ENCODE data around the gene SLC5A2.

Gene SLC5A2

GRCh38 chr16:31459687-31460581 is 23.0 kb upstream of the SLC5A2 start:
- DNase-seq = peak; percentile 100
- ATAC-seq = peak; percentile 85

GRCh38 chr16:31460582-31461002 is 22.3 kb upstream of the SLC5A2 start:
- ATAC-seq (no peak), DNase-seq (no peak)

- ATAC-seq = no peak
- DNase-seq = no peak
Measured at GRCh38 chr16:31461201-31461920, 21.6 kb upstream of the SLC5A2 start.

- DNase-seq = no peak
- no peak for ATAC-seq
Measured at GRCh38 chr16:31461921-31462804, 20.8 kb upstream of the SLC5A2 start.

- DNase-seq (no peak), ATAC-seq (no peak)
Measured at GRCh38 chr16:31464348-31464769, 18.6 kb upstream of the SLC5A2 start.

- ATAC-seq = no peak
- no peak for DNase-seq
Measured at GRCh38 chr16:31464781-31465260, 18.1 kb upstream of the SLC5A2 start.

- no peak for ATAC-seq
- no peak for DNase-seq
Measured at GRCh38 chr16:31465788-31466370, 17.0 kb upstream of the SLC5A2 start.

GRCh38 chr16:31466381-31466841 is 16.5 kb upstream of the SLC5A2 start:
- ATAC-seq (no peak), DNase-seq (no peak)

GRCh38 chr16:31467151-31467773 is 15.7 kb upstream of the SLC5A2 start:
- no peak for ATAC-seq
- no peak for DNase-seq

- DNase-seq (no peak), ATAC-seq (no peak)
Measured at GRCh38 chr16:31467858-31468257, 15.1 kb upstream of the SLC5A2 start.

- no peak for ATAC-seq
- no peak for DNase-seq
Measured at GRCh38 chr16:31470615-31471014, 12.3 kb upstream of the SLC5A2 start.

GRCh38 chr16:31471241-31471874 is 11.6 kb upstream of the SLC5A2 start:
- no peak for DNase-seq
- no peak for ATAC-seq

GRCh38 chr16:31471875-31472708 is 10.8 kb upstream of the SLC5A2 start, which contains the start of gene TGFB1I1:
TSS of gene TGFB1I1 (plus strand) at chr16:31472152. CDS start at chr16:31472189, 37 bp downstream.
- ATAC-seq (no peak), DNase-seq (no peak)

- ATAC-seq (no peak), DNase-seq (peak; percentile 60)
Measured at GRCh38 chr16:31472709-31473203, 10.2 kb upstream of the SLC5A2 start.

- ATAC-seq = no peak
- DNase-seq = no peak
Measured at GRCh38 chr16:31473264-31473984, 9.5 kb upstream of the SLC5A2 start.

GRCh38 chr16:31474173-31474714 is 8.7 kb upstream of the SLC5A2 start:
- ATAC-seq (no peak), DNase-seq (no peak)

- no peak for DNase-seq
- no peak for ATAC-seq
Measured at GRCh38 chr16:31474773-31475738, 7.9 kb upstream of the SLC5A2 start.

All from stimulated activated naive CD8-positive, alpha-beta T cell treated with anti-CD3 and anti-CD28 coated beads, Interleukin-15, Interleukin-2, amounts not matched to agents 100 U/mL and 50 U/mL, for 24 hours (primary cell).